Measurements from ENCODE around the gene SCPEP1.
A peak's percentile ranks its signal among the peaks of the same experiment; 100 is the strongest.

Gene SCPEP1

GRCh38 chr17:56937687-56938086, 40.2 kb upstream of the SCPEP1 start:
- TF ChIP-seq MAX (IDR thresholded peaks at IDR 0.05) (no peak), NFIC (IDR thresholded peaks at IDR 0.05) (no peak), EGR1 (IDR thresholded peaks at IDR 0.05) (no peak), FOXM1 (IDR thresholded peaks at IDR 0.05; ENCODE audit: borderline replicate concordance, low read depth) (no peak), EP300 (IDR thresholded peaks at IDR 0.05; ENCODE audit: borderline replicate concordance) (no peak), YY1 (IDR thresholded peaks at IDR 0.05; ENCODE audit: low read depth) (no peak), TCF12 (IDR thresholded peaks at IDR 0.05; ENCODE audit: low read depth) (no peak), CEBPB (IDR thresholded peaks at IDR 0.05) (no peak), USF1 (IDR thresholded peaks at IDR 0.05) (no peak), RAD21 (IDR thresholded peaks at IDR 0.05; ENCODE audit: low read depth) (no peak), ZBTB7A (IDR thresholded peaks at IDR 0.05; ENCODE audit: low read depth) (no peak)
- TF ChIP-seq, protein P1, sequence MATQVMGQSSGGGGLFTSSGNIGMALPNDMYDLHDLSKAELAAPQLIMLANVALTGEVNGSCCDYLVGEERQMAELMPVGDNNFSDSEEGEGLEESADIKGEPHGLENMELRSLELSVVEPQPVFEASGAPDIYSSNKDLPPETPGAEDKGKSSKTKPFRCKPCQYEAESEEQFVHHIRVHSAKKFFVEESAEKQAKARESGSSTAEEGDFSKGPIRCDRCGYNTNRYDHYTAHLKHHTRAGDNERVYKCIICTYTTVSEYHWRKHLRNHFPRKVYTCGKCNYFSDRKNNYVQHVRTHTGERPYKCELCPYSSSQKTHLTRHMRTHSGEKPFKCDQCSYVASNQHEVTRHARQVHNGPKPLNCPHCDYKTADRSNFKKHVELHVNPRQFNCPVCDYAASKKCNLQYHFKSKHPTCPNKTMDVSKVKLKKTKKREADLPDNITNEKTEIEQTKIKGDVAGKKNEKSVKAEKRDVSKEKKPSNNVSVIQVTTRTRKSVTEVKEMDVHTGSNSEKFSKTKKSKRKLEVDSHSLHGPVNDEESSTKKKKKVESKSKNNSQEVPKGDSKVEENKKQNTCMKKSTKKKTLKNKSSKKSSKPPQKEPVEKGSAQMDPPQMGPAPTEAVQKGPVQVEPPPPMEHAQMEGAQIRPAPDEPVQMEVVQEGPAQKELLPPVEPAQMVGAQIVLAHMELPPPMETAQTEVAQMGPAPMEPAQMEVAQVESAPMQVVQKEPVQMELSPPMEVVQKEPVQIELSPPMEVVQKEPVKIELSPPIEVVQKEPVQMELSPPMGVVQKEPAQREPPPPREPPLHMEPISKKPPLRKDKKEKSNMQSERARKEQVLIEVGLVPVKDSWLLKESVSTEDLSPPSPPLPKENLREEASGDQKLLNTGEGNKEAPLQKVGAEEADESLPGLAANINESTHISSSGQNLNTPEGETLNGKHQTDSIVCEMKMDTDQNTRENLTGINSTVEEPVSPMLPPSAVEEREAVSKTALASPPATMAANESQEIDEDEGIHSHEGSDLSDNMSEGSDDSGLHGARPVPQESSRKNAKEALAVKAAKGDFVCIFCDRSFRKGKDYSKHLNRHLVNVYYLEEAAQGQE (IDR thresholded peaks at IDR 0.05; ENCODE audit: low read depth), result no peak

DNA sequence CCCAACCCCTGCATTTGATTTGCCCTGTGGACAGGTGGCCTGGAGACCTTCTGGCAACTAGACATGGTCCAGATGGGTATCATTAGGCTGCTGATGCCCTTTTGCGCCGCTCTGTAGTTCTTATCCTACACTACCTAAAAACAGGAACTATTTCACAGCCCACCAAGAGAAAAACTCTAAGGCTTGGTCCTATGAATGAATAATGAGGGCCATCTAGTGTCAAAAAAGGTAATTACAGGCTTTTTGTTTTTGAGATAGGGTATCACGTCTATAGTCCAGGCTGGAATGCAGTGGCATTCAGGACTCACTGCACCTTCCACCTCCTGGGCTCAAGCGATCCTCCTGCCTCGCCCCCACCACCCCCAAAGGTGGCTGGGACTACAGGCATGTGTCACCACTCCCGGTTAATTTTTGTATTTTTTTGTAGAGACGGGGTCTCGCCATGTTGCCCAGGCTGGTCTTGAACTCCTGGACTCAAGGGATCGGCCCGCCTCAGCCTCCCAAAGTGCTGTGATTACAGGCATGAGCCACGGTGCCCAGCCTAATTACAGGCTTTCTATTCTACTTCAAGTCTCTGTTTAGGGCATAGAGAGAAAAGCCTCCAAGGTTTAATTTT, 38.0 kb upstream of the SCPEP1 start:
- TF ChIP-seq TAF1 (IDR thresholded peaks at IDR 0.05; ENCODE audit: low read depth), result no peak
- no peak for TF ChIP-seq TCF12 (IDR thresholded peaks at IDR 0.05; ENCODE audit: low read depth)
- no peak for TF ChIP-seq CREB1 (IDR thresholded peaks at IDR 0.05; ENCODE audit: low read depth)
- TF ChIP-seq, protein P1 (IDR thresholded peaks at IDR 0.05; ENCODE audit: low read depth), result no peak
- TF ChIP-seq CEBPB (IDR thresholded peaks at IDR 0.05), result no peak
- TF ChIP-seq FOXM1 (IDR thresholded peaks at IDR 0.05; ENCODE audit: borderline replicate concordance, low read depth), result no peak
- no peak for TF ChIP-seq NFIC (IDR thresholded peaks at IDR 0.05)
- TF ChIP-seq YY1 (IDR thresholded peaks at IDR 0.05; ENCODE audit: low read depth), result no peak
- TF ChIP-seq RAD21 (IDR thresholded peaks at IDR 0.05; ENCODE audit: low read depth), result peak; percentile 76
- no peak for TF ChIP-seq MAX (IDR thresholded peaks at IDR 0.05)
- no peak for TF ChIP-seq ZBTB7A (IDR thresholded peaks at IDR 0.05; ENCODE audit: low read depth)
- peak; percentile 24; the same call in 1 of the 2 replicates for TF ChIP-seq TEAD4 (IDR thresholded peaks at IDR 0.05)
- TF ChIP-seq USF1 (IDR thresholded peaks at IDR 0.05), result no peak
- TF ChIP-seq EP300 (IDR thresholded peaks at IDR 0.05; ENCODE audit: borderline replicate concordance), result no peak
- no peak for TF ChIP-seq EGR1 (IDR thresholded peaks at IDR 0.05)

GRCh38 chr17:56943505-56944125, 34.3 kb upstream of the SCPEP1 start:
- TF ChIP-seq TAF1 (IDR thresholded peaks at IDR 0.05; ENCODE audit: low read depth) (no peak), RAD21 (IDR thresholded peaks at IDR 0.05; ENCODE audit: low read depth) (no peak), CEBPB (IDR thresholded peaks at IDR 0.05) (0 out of 2 replicates have a peak, but pooled peaks have one; percentile 46), EGR1 (IDR thresholded peaks at IDR 0.05) (no peak), TEAD4 (IDR thresholded peaks at IDR 0.05) (no peak), EP300 (IDR thresholded peaks at IDR 0.05; ENCODE audit: borderline replicate concordance) (no peak), NFIC (IDR thresholded peaks at IDR 0.05) (no peak)

DNA sequence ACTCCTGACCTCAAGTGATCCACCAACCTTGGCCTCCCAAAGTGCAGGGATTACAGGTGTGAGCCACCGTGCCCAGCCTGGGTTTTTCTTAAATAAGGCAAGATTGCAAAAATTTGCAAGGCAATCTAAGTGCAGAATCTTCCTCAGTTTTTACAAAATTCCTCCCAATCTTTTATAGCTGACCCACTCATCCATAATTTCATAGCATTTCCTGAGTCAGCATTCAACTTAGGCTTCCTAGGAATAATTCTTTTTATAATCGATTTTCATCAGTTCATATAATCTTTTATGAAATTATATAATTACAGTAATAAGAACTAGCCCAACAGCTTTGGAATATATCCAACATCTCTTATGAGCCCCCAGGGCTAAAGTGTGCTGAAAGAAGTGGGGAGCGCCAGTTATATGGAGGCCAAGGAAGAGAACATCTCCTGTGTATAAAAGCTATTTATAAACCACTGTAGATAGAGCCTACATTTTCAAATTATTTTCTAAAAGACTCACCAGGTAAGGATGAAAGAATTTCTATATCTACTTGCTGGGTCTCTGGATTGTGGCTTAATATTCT, 31.9 kb upstream of the SCPEP1 start:
- TF ChIP-seq TEAD4 (IDR thresholded peaks at IDR 0.05) (no peak), TAF1 (IDR thresholded peaks at IDR 0.05; ENCODE audit: low read depth) (no peak), FOXM1 (IDR thresholded peaks at IDR 0.05; ENCODE audit: borderline replicate concordance, low read depth) (no peak), RAD21 (IDR thresholded peaks at IDR 0.05; ENCODE audit: low read depth) (no peak), YY1 (IDR thresholded peaks at IDR 0.05; ENCODE audit: low read depth) (no peak), EGR1 (IDR thresholded peaks at IDR 0.05) (no peak), USF1 (IDR thresholded peaks at IDR 0.05) (no peak), ZBTB7A (IDR thresholded peaks at IDR 0.05; ENCODE audit: low read depth) (no peak), TCF12 (IDR thresholded peaks at IDR 0.05; ENCODE audit: low read depth) (no peak), CEBPB (IDR thresholded peaks at IDR 0.05) (no peak), CREB1 (IDR thresholded peaks at IDR 0.05; ENCODE audit: low read depth) (no peak), NFIC (IDR thresholded peaks at IDR 0.05) (no peak), MAX (IDR thresholded peaks at IDR 0.05) (no peak), EP300 (IDR thresholded peaks at IDR 0.05; ENCODE audit: borderline replicate concordance) (no peak)
- TF ChIP-seq, protein P1 (IDR thresholded peaks at IDR 0.05; ENCODE audit: low read depth), result no peak

Measured in Ishikawa (cell line).